Measurements from ENCODE around the gene ARL4C. TPM values are rescaled to one million over a fixed set of nuclear protein-coding genes. Genes with fewer than 3 reads are reported as not detected.

ARL4C gene
- polyA plus RNA-seq, 2 of the 4 experiments (the other 2 are of a cell fraction): 70.4 to 70.9 TPM

- TF ChIP-seq SMC3 (IDR thresholded peaks at IDR 0.05) (no peak), NFE2L2 (conservative IDR thresholded peaks at IDR 0.05; ENCODE audit: low read length) (no peak), HES2 (IDR thresholded peaks at IDR 0.05) (no peak), MYC (IDR thresholded peaks at IDR 0.05; ENCODE audit: borderline replicate concordance, low read length) (no peak), FOXS1 (CRISPR knock-in tag; IDR thresholded peaks at IDR 0.05) (no peak), USF2 (IDR thresholded peaks at IDR 0.05) (no peak), CHD2 (IDR thresholded peaks at IDR 0.05; ENCODE audit: low read length, partially characterized antibody) (no peak), KDM5A (IDR thresholded peaks at IDR 0.05) (no peak), ZSCAN20 (CRISPR knock-in tag; IDR thresholded peaks at IDR 0.05) (no peak), SREBF2 (IDR thresholded peaks at IDR 0.05) (no peak)
- DNase-seq (ENCODE audit: low read depth in 1 of 2, low spot score in 1 of 2): no peak
- WGBS (ENCODE audit: missing lambda C conversion rate): 65% methylated on average over 10 of the region's 10 CpGs
- ATAC-seq: no peak
- H3K4me1 ChIP-seq: peaks cover 48% of the 10 kb centered on the region
- ChIA-PET CTCF (interaction anchor here (0.5 kb wide), 1 partner anchor 235 kb away, joined by 3 read pairs; no protein-coding TSS in a partner anchor), POLR2A (interaction anchor here (0.6 to 1.4 kb wide), 2 partner anchors 7 to 70 kb away, joined by 3 to 5 read pairs; no protein-coding TSS in a partner anchor)
- FAIRE-seq: no peak
- peak overlapping the region; percentile 92 to 99 for H3K27ac ChIP-seq
- H3K9me3 ChIP-seq: no peaks in the 10 kb centered on the region
- peak overlapping the region; percentile 77 for H3K4me3 ChIP-seq
- H3K4me2 ChIP-seq: peak overlapping the region; percentile 94
Observed at GRCh38 chr2:234492717-234493485, 4.0 kb downstream of the ARL4C start.

- Histone ChIP-seq H3K4me2 (peak overlapping the region; percentile 94), H3K9me3 (no peaks in the 10 kb centered on the region), H3K4me3 (no peak overlapping the region), H3K27ac (peak overlapping the region in 1 of 2 experiments; percentile 99; a peak in 3 of 6 replicates), H3K4me1 (peaks cover 43% of the 10 kb centered on the region)
- ATAC-seq: no peak
- DNase-seq (ENCODE audit: low read depth in 1 of 2, low spot score in 1 of 2): no peak
- TF ChIP-seq RARB (CRISPR knock-in tag; IDR thresholded peaks at IDR 0.05) (no peak), POLR2A (IDR thresholded peaks at IDR 0.05; ENCODE audit: low read length) (no peak), KDM1A (IDR thresholded peaks at IDR 0.05; ENCODE audit: low read depth) (0 out of 2 replicates have a peak, but pooled peaks have one; percentile 57)
- 94% methylated on average over 5 of the region's 5 CpGs for WGBS (ENCODE audit: missing lambda C conversion rate)
- no peak for FAIRE-seq
- ChIA-PET POLR2A (no interaction called here), CTCF (no interaction called here)
Observed at GRCh38 chr2:234491897-234492296, 5.0 kb downstream of the ARL4C start.

GRCh38 chr2:234491281-234491680 lies 5.6 kb downstream of the ARL4C start:
- no peaks in the 10 kb centered on the region for H3K9me3 ChIP-seq
- DNase-seq (ENCODE audit: low read depth in 1 of 2, low spot score in 1 of 2) (no peak), ATAC-seq (no peak), FAIRE-seq (no peak)
- peak overlapping the region; percentile 94; the same call in 2 of the 3 replicates for H3K4me2 ChIP-seq
- TF ChIP-seq EHF (CRISPR knock-in tag; IDR thresholded peaks at IDR 0.05): no peak
- CTCF ChIA-PET: interaction anchor here (1.2 kb wide), 1 partner anchor 9 kb away, joined by 3 read pairs; no protein-coding TSS in a partner anchor
- peak overlapping the region in 1 of 2 experiments; percentile 42; a peak in 2 of 6 replicates for H3K27ac ChIP-seq
- H3K4me1 ChIP-seq: peaks cover 43% of the 10 kb centered on the region
- POLR2A ChIA-PET: no interaction called here
- no peak overlapping the region for H3K4me3 ChIP-seq
- 91% methylated on average over 4 of the region's 4 CpGs for WGBS (ENCODE audit: missing lambda C conversion rate)

GRCh38 chr2:234490271-234491091 lies 6.4 kb downstream of the ARL4C start:
- POLR2A ChIA-PET: no interaction called here

More at GRCh38 chr2:234490271-234491091, 6.4 kb downstream of the ARL4C start:
- DNase-seq (ENCODE audit: low read depth in 1 of 2, low spot score in 1 of 2) (no peak), ATAC-seq (no peak), FAIRE-seq (no peak)
- Histone ChIP-seq H3K4me2 (no peak overlapping the region), H3K4me3 (no peak overlapping the region), H3K9me3 (no peaks in the 10 kb centered on the region), H3K27ac (peak overlapping the region in 1 of 2 experiments; percentile 42; a peak in 1 of 6 replicates), H3K4me1 (peaks cover 43% of the 10 kb centered on the region)
- TF ChIP-seq JUN (IDR thresholded peaks at IDR 0.05): 0 out of 5 replicates have a peak, but pooled peaks of 1 of the 2 experiments have one; percentile 1
- no peak for TF ChIP-seq HOXB13 (CRISPR knock-in tag; IDR thresholded peaks at IDR 0.05; ENCODE audit: low read depth)
- 88% methylated on average over 15 of the region's 15 CpGs for WGBS (ENCODE audit: missing lambda C conversion rate)
- CTCF ChIA-PET: interaction anchor here (1.2 kb wide), 1 partner anchor 10 kb away, joined by 3 read pairs; no protein-coding TSS in a partner anchor
